ENCODE measurements around the gene CEP68. TPM values are rescaled to one million over a fixed set of nuclear protein-coding genes. Genes with fewer than 3 reads are reported as not detected.
"Not testable (repeated sequence)": the region's sequence is repeated elsewhere in the genome, so short reads cannot be mapped to it uniquely, and the experiment has no call there.

The CEP68 gene
- total RNA-seq, 2 experiments from 2014 or later, result 6.6 to 8.0 TPM

- peak; percentile 25 for DNase-seq
- no peak overlapping the region for H3K27ac Mint-ChIP-seq
- intact Hi-C loops (cut with micrococcal nuclease), result loop anchor here (1.0 to 2.0 kb wide), 2 partner anchors 44 to 116 kb away; partner anchors contain the start of gene SLC1A4
- POLR2A ChIA-PET, result no interaction called here
- peaks cover 23% of the 10 kb centered on the region for H3K4me1 Mint-ChIP-seq (ENCODE audit: low read depth)
- CTCF ChIA-PET, result interaction anchor here (2.0 to 14.0 kb wide), 2 partner anchors 55 to 114 kb away, joined by 5 to 232 read pairs; no protein-coding TSS in a partner anchor
- no peaks in the 10 kb centered on the region for H3K36me3 Mint-ChIP-seq
- H3K27me3 Mint-ChIP-seq, result no peaks in the 10 kb centered on the region
- H3K4me3 Mint-ChIP-seq, result no peak overlapping the region
- H3K9me3 Mint-ChIP-seq, result no peaks in the 10 kb centered on the region
Observed at GRCh38 chr2:65033178-65033577, 23.0 kb upstream of the CEP68 start.

GRCh38 chr2:65033667-65034066, 22.5 kb upstream of the CEP68 start:
- CTCF ChIA-PET, result interaction anchor here (2.0 to 14.0 kb wide), 2 partner anchors 55 to 114 kb away, joined by 5 to 232 read pairs; no protein-coding TSS in a partner anchor
- H3K9me3 Mint-ChIP-seq, POLR2A ChIA-PET: not testable (repeated sequence)

GRCh38 chr2:65035351-65035943, 20.8 kb upstream of the CEP68 start:
- Mint-ChIP-seq H3K9me3 (no peaks in the 10 kb centered on the region), H3K27me3 (no peaks in the 10 kb centered on the region), H3K27ac (no peak overlapping the region), H3K36me3 (no peaks in the 10 kb centered on the region), H3K4me3 (no peak overlapping the region), H3K4me1 (ENCODE audit: low read depth) (peaks cover 27% of the 10 kb centered on the region)
- ChIA-PET POLR2A (no interaction called here), CTCF (interaction anchor here (0.9 to 14.0 kb wide), 2 partner anchors 116 to 163 kb away, joined by 3 to 232 read pairs; no protein-coding TSS in a partner anchor)
- no peak for DNase-seq
- intact Hi-C loops (cut with micrococcal nuclease), result no loop called here

More at GRCh38 chr2:65033667-65034066, 22.5 kb upstream of the CEP68 start:
- H3K36me3 Mint-ChIP-seq, DNase-seq, H3K27me3 Mint-ChIP-seq, H3K4me3 Mint-ChIP-seq, H3K27ac Mint-ChIP-seq: not testable (repeated sequence)
- intact Hi-C loops (cut with micrococcal nuclease), result loop anchor here (1.0 to 2.0 kb wide), 2 partner anchors 45 to 116 kb away; partner anchors contain the start of gene SLC1A4
- H3K4me1 Mint-ChIP-seq (ENCODE audit: low read depth), result peaks cover 23% of the 10 kb centered on the region

GRCh38 chr2:65037178-65037577, 19.0 kb upstream of the CEP68 start:
- H3K36me3 Mint-ChIP-seq, result no peaks in the 10 kb centered on the region
- no peak overlapping the region for H3K27ac Mint-ChIP-seq
- no peaks in the 10 kb centered on the region for H3K9me3 Mint-ChIP-seq
- DNase-seq, result no peak
- ChIA-PET CTCF (interaction anchor here (14.0 kb wide), 1 partner anchor 118 kb away, joined by 232 read pairs; no protein-coding TSS in a partner anchor), POLR2A (no interaction called here)
- peaks cover 11% of the 10 kb centered on the region for H3K4me1 Mint-ChIP-seq (ENCODE audit: low read depth)
- H3K27me3 Mint-ChIP-seq, result no peaks in the 10 kb centered on the region
- H3K4me3 Mint-ChIP-seq, result no peak overlapping the region
- intact Hi-C loops (cut with micrococcal nuclease), result no loop called here

- no peak overlapping the region for H3K27ac Mint-ChIP-seq
- H3K27me3 Mint-ChIP-seq, result no peaks in the 10 kb centered on the region
- H3K36me3 Mint-ChIP-seq, result peaks cover 7% of the 10 kb centered on the region
- POLR2A ChIA-PET, result no interaction called here
- H3K4me3 Mint-ChIP-seq, result no peak overlapping the region
- no peak for DNase-seq
- CTCF ChIA-PET, result interaction anchor here (1.0 to 14.0 kb wide), 3 partner anchors 9 to 120 kb away, joined by 3 to 232 read pairs (median 6); no protein-coding TSS in a partner anchor
- intact Hi-C loops (cut with micrococcal nuclease), result loop anchor here (1.0 to 2.0 kb wide), 3 partner anchors 51 to 122 kb away; partner anchors contain the start of gene SLC1A4
- peaks cover 11% of the 10 kb centered on the region for H3K9me3 Mint-ChIP-seq
- peaks cover 6% of the 10 kb centered on the region for H3K4me1 Mint-ChIP-seq (ENCODE audit: low read depth)
Observed at GRCh38 chr2:65039640-65040039, 16.6 kb upstream of the CEP68 start.

- peaks cover 6% of the 10 kb centered on the region for H3K4me1 Mint-ChIP-seq (ENCODE audit: low read depth)
- intact Hi-C loops (cut with micrococcal nuclease), result loop anchor here (1.0 to 2.0 kb wide), 3 partner anchors 52 to 123 kb away; partner anchors contain the start of gene SLC1A4
- ChIA-PET CTCF (interaction anchor here (0.7 to 14.0 kb wide), 5 partner anchors 10 to 121 kb away, joined by 3 to 232 read pairs (median 3); no protein-coding TSS in a partner anchor), POLR2A (no interaction called here)
- H3K27me3 Mint-ChIP-seq, result no peaks in the 10 kb centered on the region
- no peak overlapping the region for H3K27ac Mint-ChIP-seq
- peaks cover 12% of the 10 kb centered on the region for H3K36me3 Mint-ChIP-seq
- H3K9me3 Mint-ChIP-seq, result peaks cover 20% of the 10 kb centered on the region
- peak; percentile 85 for DNase-seq
- peak overlapping the region; percentile 28 for H3K4me3 Mint-ChIP-seq
Observed at GRCh38 chr2:65040400-65041261, 15.6 kb upstream of the CEP68 start.

GRCh38 chr2:65043001-65043400, 13.2 kb upstream of the CEP68 start:
- Mint-ChIP-seq H3K27me3 (no peaks in the 10 kb centered on the region), H3K9me3 (peaks cover 20% of the 10 kb centered on the region), H3K4me1 (ENCODE audit: low read depth) (peaks cover 6% of the 10 kb centered on the region), H3K36me3 (peaks cover 14% of the 10 kb centered on the region), H3K4me3 (no peak overlapping the region), H3K27ac (no peak overlapping the region)
- ChIA-PET POLR2A (interaction anchor here (0.9 kb wide), 1 partner anchor 12 kb away, joined by 3 read pairs; no protein-coding TSS in a partner anchor), CTCF (interaction anchor here (1.0 to 14.0 kb wide), 4 partner anchors 13 to 123 kb away, joined by 3 to 232 read pairs (median 10); partner anchors contain the start of gene CEP68)
- intact Hi-C loops (cut with micrococcal nuclease), result no loop called here
- no peak for DNase-seq

GRCh38 chr2:65044097-65044735, 12.0 kb upstream of the CEP68 start:
- no peak overlapping the region for H3K27ac Mint-ChIP-seq
- intact Hi-C loops (cut with micrococcal nuclease), result no loop called here
- H3K36me3 Mint-ChIP-seq, result peaks cover 18% of the 10 kb centered on the region
- H3K4me1 Mint-ChIP-seq (ENCODE audit: low read depth), result peaks cover 6% of the 10 kb centered on the region
- ChIA-PET POLR2A (interaction anchor here (0.6 kb wide), 1 partner anchor 130 kb away, joined by 3 read pairs; no protein-coding TSS in a partner anchor), CTCF (interaction anchor here (1.1 to 14.0 kb wide), 4 partner anchors 12 to 556 kb away, joined by 4 to 232 read pairs (median 10); partner anchors contain the start of gene CEP68)
- H3K9me3 Mint-ChIP-seq, result peaks cover 25% of the 10 kb centered on the region
- no peaks in the 10 kb centered on the region for H3K27me3 Mint-ChIP-seq
- DNase-seq, result no peak
- no peak overlapping the region for H3K4me3 Mint-ChIP-seq

GRCh38 chr2:65045651-65046050, 10.6 kb upstream of the CEP68 start:
- intact Hi-C loops (cut with micrococcal nuclease), result no loop called here
- no peak for DNase-seq
- H3K27me3 Mint-ChIP-seq, result no peaks in the 10 kb centered on the region
- H3K36me3 Mint-ChIP-seq, result peaks cover 18% of the 10 kb centered on the region
- H3K4me1 Mint-ChIP-seq (ENCODE audit: low read depth), result no peaks in the 10 kb centered on the region
- H3K4me3 Mint-ChIP-seq, result no peak overlapping the region
- POLR2A ChIA-PET, result interaction anchor here (1.4 kb wide), 1 partner anchor 10 kb away, joined by 3 read pairs; no protein-coding TSS in a partner anchor
- H3K27ac Mint-ChIP-seq, result no peak overlapping the region
- CTCF ChIA-PET, result interaction anchor here (1.1 to 3.2 kb wide), 2 partner anchors 127 to 128 kb away, joined by 3 to 17 read pairs; no protein-coding TSS in a partner anchor
- peaks cover 25% of the 10 kb centered on the region for H3K9me3 Mint-ChIP-seq

GRCh38 chr2:65046633-65047407, 9.4 kb upstream of the CEP68 start:
- H3K4me3 Mint-ChIP-seq, result no peak overlapping the region
- no peaks in the 10 kb centered on the region for H3K27me3 Mint-ChIP-seq
- no peak overlapping the region for H3K27ac Mint-ChIP-seq
- intact Hi-C loops (cut with micrococcal nuclease), result no loop called here
- H3K4me1 Mint-ChIP-seq (ENCODE audit: low read depth), result no peaks in the 10 kb centered on the region
- ChIA-PET CTCF (interaction anchor here (3.2 kb wide), 1 partner anchor 129 kb away, joined by 17 read pairs; no protein-coding TSS in a partner anchor), POLR2A (interaction anchor here (1.4 kb wide), 1 partner anchor 8 kb away, joined by 3 read pairs; no protein-coding TSS in a partner anchor)
- DNase-seq, result no peak
- peaks cover 25% of the 10 kb centered on the region for H3K9me3 Mint-ChIP-seq
- H3K36me3 Mint-ChIP-seq, result peaks cover 18% of the 10 kb centered on the region

All from activated CD4-positive, alpha-beta memory T cell treated with anti-CD3 and anti-CD28 coated beads for 36 hours (primary cell).